ENCODE data around the gene FIGN. TPM values are rescaled to one million over a fixed set of nuclear protein-coding genes. Genes with fewer than 3 reads are reported as not detected.

The FIGN gene
- total RNA-seq, 1 experiment from 2014 or later, result not detected

- H3K4me2 ChIP-seq (ENCODE audit: low read length), result no peak overlapping the region
- no peaks in the 10 kb centered on the region for H3K9me2 ChIP-seq (ENCODE audit: insufficient read depth)
- POLR2A ChIA-PET, result no interaction called here
- H2AFZ ChIP-seq (ENCODE audit: low read depth, low read length, poor library complexity, severe bottlenecking), result no peak overlapping the region
- CTCF ChIA-PET, result no interaction called here
- no peak overlapping the region for H3K4me3 ChIP-seq (replicated peaks in 1 of 2; ENCODE audit: low read depth in 1 of 2, low read length in 2 of 2)
- H3K36me3 ChIP-seq (ENCODE audit: control insufficient read depth in 1 of 2, insufficient read depth in 2 of 2, low read length in 2 of 2), result no peaks in the 10 kb centered on the region
- H3K4me1 ChIP-seq (ENCODE audit: control insufficient read depth in 1 of 2, insufficient read depth in 2 of 2, low read length in 2 of 2), result no peaks in the 10 kb centered on the region
- intact Hi-C loops (cut with micrococcal nuclease), result no loop called here
- no peaks in the 10 kb centered on the region for H4K20me1 ChIP-seq (ENCODE audit: insufficient read depth)
- ATAC-seq (no peak), DNase-seq (ENCODE audit: low read depth, low spot score) (no peak)
- peaks cover 67% of the 10 kb centered on the region for H3K27me3 ChIP-seq (ENCODE audit: insufficient read depth, low read length)
- no peaks in the 10 kb centered on the region for H3K79me2 ChIP-seq (ENCODE audit: insufficient read depth, low read length)
- RAD21 ChIA-PET (ENCODE audit: low non-redundant PET in 1 of 2, low total read pairs in 2 of 2, uncharacterized antibody in 2 of 2, unreplicated experiment in 2 of 2), result no interaction called here
- TF ChIP-seq TCF7L2 (IDR thresholded peaks at IDR 0.05; ENCODE audit: borderline replicate concordance, extremely low read depth, insufficient read depth, insufficient read length) (no peak), POLR2AphosphoS5 (IDR thresholded peaks at IDR 0.05; ENCODE audit: low read depth, low read length) (no peak), CEBPB (IDR thresholded peaks at IDR 0.05; ENCODE audit: low read depth) (no peak), MAX (IDR thresholded peaks at IDR 0.05) (no peak), EGR1 (IDR thresholded peaks at IDR 0.05; ENCODE audit: low read depth) (no peak), JUND (IDR thresholded peaks at IDR 0.05) (no peak), EZH2phosphoT487 (IDR thresholded peaks at IDR 0.05; ENCODE audit: borderline replicate concordance) (no peak), ZBTB33 (IDR thresholded peaks at IDR 0.05; ENCODE audit: extremely low read depth, insufficient replicate concordance, low read length) (no peak), SP1 (IDR thresholded peaks at IDR 0.05; ENCODE audit: low read depth) (no peak), ELF1 (IDR thresholded peaks at IDR 0.05; ENCODE audit: borderline replicate concordance, low read depth) (no peak), SRF (IDR thresholded peaks at IDR 0.05; ENCODE audit: low read depth) (no peak)
- H3K9me3 ChIP-seq (ENCODE audit: control insufficient read depth in 1 of 2, insufficient read depth in 1 of 2, low read depth in 1 of 2, low read length in 2 of 2), result no peaks in the 10 kb centered on the region
- no peak overlapping the region for H3K9ac ChIP-seq (ENCODE audit: low read length)
- BruUV-seq (replicated peaks), result no TSS peak
- no peak overlapping the region for H3K27ac ChIP-seq (ENCODE audit: low read depth, low read length)
Measured at GRCh38 chr2:163698857-163699256, 37.0 kb downstream of the FIGN start.

Data from HCT116 (cell line).